ENCODE measurements around the gene MYBBP1A.

Gene MYBBP1A

GRCh38 chr17:4572131-4572530 lies 16.9 kb upstream of the MYBBP1A start:
- no peak for DNase-seq (ENCODE audit: low spot score)

- DNase-seq (ENCODE audit: low spot score), result no peak
Measured at GRCh38 chr17:4569591-4569990, 14.4 kb upstream of the MYBBP1A start.

GRCh38 chr17:4566785-4567184 lies 11.6 kb upstream of the MYBBP1A start:
- DNase-seq (ENCODE audit: low spot score), result peak; percentile 57

GRCh38 chr17:4565209-4566141 lies 10.3 kb upstream of the MYBBP1A start:
- peak; percentile 79 for DNase-seq (ENCODE audit: low spot score)

GRCh38 chr17:4562015-4562969 lies 7.1 kb upstream of the MYBBP1A start:
- DNase-seq (ENCODE audit: low spot score), result no peak

- DNase-seq (ENCODE audit: low spot score), result no peak
Measured at GRCh38 chr17:4560837-4561256, 5.7 kb upstream of the MYBBP1A start.

- DNase-seq (ENCODE audit: low spot score), result no peak
Measured at GRCh38 chr17:4560421-4560820, 5.2 kb upstream of the MYBBP1A start, which contains the start of gene GGT6. GGT6 (minus strand) TSS chr17:4560577; CDS start chr17:4560521, 56 bp downstream.

- no peak for DNase-seq (ENCODE audit: low spot score)
Measured at GRCh38 chr17:4559966-4560365, 4.8 kb upstream of the MYBBP1A start.

- no peak for DNase-seq (ENCODE audit: low spot score)
Measured at GRCh38 chr17:4559139-4559791, 4.1 kb upstream of the MYBBP1A start.

GRCh38 chr17:4558347-4558971 lies 3.3 kb upstream of the MYBBP1A start:
- no peak for DNase-seq (ENCODE audit: low spot score)

GRCh38 chr17:4557626-4558346 lies 2.6 kb upstream of the MYBBP1A start:
- DNase-seq (ENCODE audit: low spot score), result no peak

- no peak for DNase-seq (ENCODE audit: low spot score)
Measured at GRCh38 chr17:4556996-4557395, 1.8 kb upstream of the MYBBP1A start.

GRCh38 chr17:4555873-4556759 lies 932 bp upstream of the MYBBP1A start:
- no peak for DNase-seq (ENCODE audit: low spot score)

GRCh38 chr17:4554441-4554996 lies 665 bp downstream of the MYBBP1A start:
- DNase-seq (ENCODE audit: low spot score), result no peak

- no peak for DNase-seq (ENCODE audit: low spot score)
Measured at GRCh38 chr17:4553669-4554068, 1.5 kb downstream of the MYBBP1A start.

- no peak for DNase-seq (ENCODE audit: low spot score)
Measured at GRCh38 chr17:4551796-4552525, 3.2 kb downstream of the MYBBP1A start.

- no peak for DNase-seq (ENCODE audit: low spot score)
Measured at GRCh38 chr17:4551141-4551540, 4.0 kb downstream of the MYBBP1A start.

- no peak for DNase-seq (ENCODE audit: low spot score)
Measured at GRCh38 chr17:4550534-4551039, 4.6 kb downstream of the MYBBP1A start.
